BJ (cell line): ENCODE results near the gene AHRR. TPM values are rescaled to one million over a fixed set of nuclear protein-coding genes. Genes with fewer than 3 reads are reported as not detected.

Experiments used
- CTCF ChIA-PET: fragments of 350-600 bp; formaldehyde crosslinking; extraction: SDS; loops from one replicate; lab custom pipeline; 2021; ENCODE audit warnings: antibody characterized with exemption, inconsistent platforms; lab: Yijun Ruan, JAX
- POLR2A ChIA-PET: fragments of 300-600 bp; sonication (Branson Sonifier 250); formaldehyde crosslinking; extraction: SDS; loops from one replicate; lab custom pipeline; 2021; ENCODE audit warnings: antibody characterized with exemption; lab: Charles Lee
- DNase-seq: peaks from one replicate; pipeline ENCODE4 v3.0.0-alpha.2; 2011; ENCODE audit warnings: low read depth
- H3K27me3 ChIP-seq: 2 replicates; pipeline ENCODE4 v1.6.0; 2011; ENCODE audit warnings: low read length; ENCODE audit not compliant: control insufficient read depth, insufficient read depth
- H3K36me3 ChIP-seq: 2 replicates; pipeline ENCODE4 v1.5.1; 2011; ENCODE audit warnings: low read length; ENCODE audit not compliant: control insufficient read depth, insufficient read depth
- H3K4me3 ChIP-seq: 2 replicates; pipeline ENCODE4 v1.5.1; 2011; ENCODE audit warnings: low read depth, mild to moderate bottlenecking, control low read depth, low read length
- polyA plus RNA-seq: library from polyadenylated mRNA; depleted of rRNA; stranded (reverse); fragments of >200 nt; gene quantifications from 2 replicates; pipeline ENCODE4 v1.2.3, GENCODE V29; 2011
- TF ChIP-seq, protein P1 (sequence below): IDR thresholded peaks from 2 replicates; pipeline ENCODE4 v1.5.1; 2011; ENCODE audit warnings: low read depth, mild to moderate bottlenecking, control low read depth, inconsistent platforms, low read length, moderate library complexity; ENCODE audit not compliant: insufficient read depth

Gene AHRR
- polyA plus RNA-seq, 1 experiment = 36.4 TPM

DNA sequence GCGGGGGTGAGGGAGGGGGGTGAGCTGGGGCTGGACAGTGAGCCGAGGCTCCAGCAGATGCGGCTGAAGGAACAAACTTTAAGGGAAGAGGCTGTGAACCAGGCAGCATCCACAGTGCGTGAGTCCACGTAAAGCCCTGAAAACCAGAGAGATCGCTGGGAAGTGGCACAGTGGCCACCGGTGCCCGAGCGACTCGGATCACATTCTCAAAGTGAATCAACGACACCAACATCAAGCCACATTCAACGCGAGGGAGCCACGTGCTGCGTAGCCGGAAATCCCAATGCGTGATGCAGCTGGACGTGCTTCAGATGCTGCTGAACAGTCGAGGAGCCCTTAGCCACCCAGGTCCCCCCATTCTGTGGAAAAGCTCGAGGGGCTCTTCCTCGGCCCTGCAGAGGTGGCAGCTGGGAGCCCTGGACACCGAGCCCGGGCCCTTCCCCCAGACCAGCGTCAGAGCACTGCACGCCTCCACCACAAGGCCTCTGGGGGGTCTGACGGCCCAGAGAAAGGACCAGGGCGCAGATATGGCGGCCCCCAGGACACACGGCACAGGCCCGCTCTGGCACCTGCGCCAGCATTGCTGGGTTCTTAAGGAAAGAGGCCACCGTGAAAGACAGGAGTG is 67.8 kb downstream of the AHRR start:
- TF ChIP-seq, protein P1, sequence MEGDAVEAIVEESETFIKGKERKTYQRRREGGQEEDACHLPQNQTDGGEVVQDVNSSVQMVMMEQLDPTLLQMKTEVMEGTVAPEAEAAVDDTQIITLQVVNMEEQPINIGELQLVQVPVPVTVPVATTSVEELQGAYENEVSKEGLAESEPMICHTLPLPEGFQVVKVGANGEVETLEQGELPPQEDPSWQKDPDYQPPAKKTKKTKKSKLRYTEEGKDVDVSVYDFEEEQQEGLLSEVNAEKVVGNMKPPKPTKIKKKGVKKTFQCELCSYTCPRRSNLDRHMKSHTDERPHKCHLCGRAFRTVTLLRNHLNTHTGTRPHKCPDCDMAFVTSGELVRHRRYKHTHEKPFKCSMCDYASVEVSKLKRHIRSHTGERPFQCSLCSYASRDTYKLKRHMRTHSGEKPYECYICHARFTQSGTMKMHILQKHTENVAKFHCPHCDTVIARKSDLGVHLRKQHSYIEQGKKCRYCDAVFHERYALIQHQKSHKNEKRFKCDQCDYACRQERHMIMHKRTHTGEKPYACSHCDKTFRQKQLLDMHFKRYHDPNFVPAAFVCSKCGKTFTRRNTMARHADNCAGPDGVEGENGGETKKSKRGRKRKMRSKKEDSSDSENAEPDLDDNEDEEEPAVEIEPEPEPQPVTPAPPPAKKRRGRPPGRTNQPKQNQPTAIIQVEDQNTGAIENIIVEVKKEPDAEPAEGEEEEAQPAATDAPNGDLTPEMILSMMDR = no peak
- CTCF ChIA-PET = interaction anchor here (1.6 kb wide), 1 partner anchor 11 kb away, joined by 5 read pairs; no protein-coding TSS in a partner anchor
- POLR2A ChIA-PET = no interaction called here
- H3K36me3 ChIP-seq = peaks cover 28% of the 10 kb centered on the region
- no peak for DNase-seq
- H3K4me3 ChIP-seq = no peak overlapping the region
- H3K27me3 ChIP-seq = no peaks in the 10 kb centered on the region

DNA sequence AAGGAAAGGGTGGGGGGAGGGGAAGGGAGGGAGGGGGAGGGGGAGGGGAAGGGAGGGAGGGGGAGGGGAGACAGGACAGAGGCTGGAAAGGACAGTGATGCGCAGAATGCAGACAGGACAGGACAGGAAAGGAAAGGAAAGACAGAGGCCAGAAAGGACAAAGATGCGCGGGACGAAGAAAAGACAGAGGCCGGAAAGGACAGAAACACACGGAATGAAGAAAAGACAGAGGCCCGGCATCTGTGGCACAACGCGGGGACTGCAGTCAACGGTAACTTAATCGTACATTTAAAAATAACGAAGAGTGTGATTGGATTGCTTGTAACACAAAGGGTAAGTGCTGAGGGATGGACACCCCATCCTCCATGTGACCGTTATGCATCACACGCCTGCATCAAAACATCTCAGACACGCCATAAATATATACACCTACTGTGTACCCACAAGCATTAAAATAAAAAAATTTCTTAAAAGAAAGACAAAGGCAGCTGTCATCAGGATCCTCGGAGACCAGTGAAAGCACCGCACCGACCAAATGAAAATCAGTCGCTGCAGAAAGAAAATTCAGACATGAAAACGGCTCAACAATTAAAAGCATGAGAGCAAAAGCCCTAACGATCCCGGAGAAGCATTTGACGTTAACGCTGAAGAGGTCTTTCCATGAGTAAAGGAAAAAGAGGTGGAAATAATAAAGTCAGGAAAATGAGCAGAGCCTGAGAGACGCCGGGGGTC is 68.5 kb downstream of the AHRR start:
- no peak for DNase-seq
- H3K36me3 ChIP-seq = peaks cover 28% of the 10 kb centered on the region
- H3K4me3 ChIP-seq = no peak overlapping the region
- POLR2A ChIA-PET = no interaction called here
- no peaks in the 10 kb centered on the region for H3K27me3 ChIP-seq
- CTCF ChIA-PET = no interaction called here
- TF ChIP-seq, protein P1 = no peak

DNA sequence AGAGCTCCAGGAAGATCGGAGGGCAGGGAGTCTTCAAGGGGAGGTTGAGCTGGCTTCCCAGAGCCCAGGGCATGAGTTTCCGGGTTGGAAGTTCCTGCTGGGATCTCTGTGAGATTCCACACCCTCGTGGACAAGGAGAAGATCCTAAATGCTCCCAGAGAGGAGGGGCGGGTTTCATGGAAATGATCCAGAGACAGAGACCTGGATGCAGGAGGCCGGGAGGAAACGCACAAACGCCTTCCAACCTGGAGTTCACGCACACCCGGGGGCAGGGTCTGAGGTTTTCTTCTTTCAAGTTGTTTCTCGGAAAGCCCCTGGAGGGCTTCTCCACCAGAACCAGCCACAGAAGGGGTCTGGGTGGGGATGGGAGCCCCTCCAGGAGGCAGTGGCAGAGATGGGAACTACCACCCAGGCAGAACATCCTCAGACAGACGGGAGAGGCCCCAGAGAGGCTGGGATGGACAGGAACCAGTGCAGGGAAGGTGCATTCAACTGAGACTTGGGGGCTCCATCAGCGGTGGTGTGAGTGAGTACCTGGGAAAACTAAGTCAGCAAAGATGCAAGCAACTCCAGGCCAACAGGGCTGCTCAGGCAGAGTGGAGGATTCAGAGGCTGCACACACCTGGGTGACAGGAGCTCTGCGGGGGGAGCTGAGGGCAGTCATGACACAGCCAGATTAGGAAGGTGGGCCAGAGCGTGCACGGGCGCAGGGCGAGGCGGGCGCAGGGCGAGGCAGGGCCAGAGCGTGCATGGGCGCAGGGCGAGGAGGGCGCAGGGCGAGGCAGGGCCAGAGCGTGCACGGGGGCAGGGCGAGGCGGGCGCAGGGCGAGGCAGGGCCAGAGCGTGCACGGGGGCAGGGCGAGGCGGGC is 69.3 kb downstream of the AHRR start:
- POLR2A ChIA-PET = no interaction called here
- CTCF ChIA-PET = no interaction called here
- H3K27me3 ChIP-seq = no peaks in the 10 kb centered on the region
- TF ChIP-seq, protein P1 = no peak
- no peak overlapping the region for H3K4me3 ChIP-seq
- peaks cover 26% of the 10 kb centered on the region for H3K36me3 ChIP-seq
- no peak for DNase-seq

DNA sequence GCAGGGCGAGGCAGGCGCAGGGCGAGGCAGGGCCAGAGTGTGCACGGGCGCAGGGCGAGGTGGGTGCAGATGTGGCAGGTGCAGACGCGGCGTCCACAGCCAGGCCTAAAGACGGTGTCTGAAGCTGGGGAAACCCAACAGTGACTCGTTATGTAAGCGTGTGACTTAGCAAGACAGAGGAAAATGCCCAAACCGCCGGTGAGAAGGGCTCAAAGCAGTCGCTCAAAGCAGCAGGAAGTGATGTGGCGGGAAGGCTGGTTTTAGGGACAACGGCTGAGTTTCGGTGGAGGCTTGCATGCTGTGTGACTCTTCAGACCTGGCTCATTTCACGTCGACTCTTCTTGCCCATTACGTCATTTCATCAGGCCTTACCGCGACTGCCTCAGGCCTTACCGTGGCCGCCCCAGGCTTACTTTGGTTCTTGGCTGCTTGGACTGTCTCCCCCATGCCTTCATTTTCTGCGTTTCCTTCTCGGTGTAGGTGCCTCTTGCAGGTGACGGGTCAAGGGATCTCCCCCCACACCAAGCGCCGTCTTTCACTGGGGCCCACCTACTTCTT is 71.0 kb downstream of the AHRR start:
- H3K27me3 ChIP-seq = no peaks in the 10 kb centered on the region
- peaks cover 22% of the 10 kb centered on the region for H3K36me3 ChIP-seq
- ChIA-PET CTCF (no interaction called here), POLR2A (no interaction called here)
- TF ChIP-seq, protein P1 = no peak
- no peak overlapping the region for H3K4me3 ChIP-seq
- DNase-seq = no peak
